GM10266 (cell line): ENCODE data around the gene TSNAXIP1.
A peak's percentile ranks its signal among the peaks of the same experiment; 100 is the strongest.

ENCODE experiments used
- DNase-seq: peaks from one replicate; pipeline ENCODE4 v3.0.0; 2012; ENCODE audit errors: extremely low spot score
- TF ChIP-seq, protein P1 (sequence below): IDR thresholded peaks from 2 replicates; pipeline ENCODE4 v1.5.1; 2012; ENCODE audit warnings: mild to moderate bottlenecking, low read depth; ENCODE audit not compliant: control insufficient read depth, insufficient read depth; ENCODE audit errors: missing control alignments

The TSNAXIP1 gene, protein sequence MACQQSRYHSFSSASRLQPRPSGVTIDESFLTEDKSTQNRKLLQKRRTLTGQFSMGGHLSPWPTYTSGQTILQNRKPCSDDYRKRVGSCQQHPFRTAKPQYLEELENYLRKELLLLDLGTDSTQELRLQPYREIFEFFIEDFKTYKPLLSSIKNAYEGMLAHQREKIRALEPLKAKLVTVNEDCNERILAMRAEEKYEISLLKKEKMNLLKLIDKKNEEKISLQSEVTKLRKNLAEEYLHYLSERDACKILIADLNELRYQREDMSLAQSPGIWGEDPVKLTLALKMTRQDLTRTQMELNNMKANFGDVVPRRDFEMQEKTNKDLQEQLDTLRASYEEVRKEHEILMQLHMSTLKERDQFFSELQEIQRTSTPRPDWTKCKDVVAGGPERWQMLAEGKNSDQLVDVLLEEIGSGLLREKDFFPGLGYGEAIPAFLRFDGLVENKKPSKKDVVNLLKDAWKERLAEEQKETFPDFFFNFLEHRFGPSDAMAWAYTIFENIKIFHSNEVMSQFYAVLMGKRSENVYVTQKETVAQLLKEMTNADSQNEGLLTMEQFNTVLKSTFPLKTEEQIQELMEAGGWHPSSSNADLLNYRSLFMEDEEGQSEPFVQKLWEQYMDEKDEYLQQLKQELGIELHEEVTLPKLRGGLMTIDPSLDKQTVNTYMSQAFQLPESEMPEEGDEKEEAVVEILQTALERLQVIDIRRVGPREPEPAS

DNA sequence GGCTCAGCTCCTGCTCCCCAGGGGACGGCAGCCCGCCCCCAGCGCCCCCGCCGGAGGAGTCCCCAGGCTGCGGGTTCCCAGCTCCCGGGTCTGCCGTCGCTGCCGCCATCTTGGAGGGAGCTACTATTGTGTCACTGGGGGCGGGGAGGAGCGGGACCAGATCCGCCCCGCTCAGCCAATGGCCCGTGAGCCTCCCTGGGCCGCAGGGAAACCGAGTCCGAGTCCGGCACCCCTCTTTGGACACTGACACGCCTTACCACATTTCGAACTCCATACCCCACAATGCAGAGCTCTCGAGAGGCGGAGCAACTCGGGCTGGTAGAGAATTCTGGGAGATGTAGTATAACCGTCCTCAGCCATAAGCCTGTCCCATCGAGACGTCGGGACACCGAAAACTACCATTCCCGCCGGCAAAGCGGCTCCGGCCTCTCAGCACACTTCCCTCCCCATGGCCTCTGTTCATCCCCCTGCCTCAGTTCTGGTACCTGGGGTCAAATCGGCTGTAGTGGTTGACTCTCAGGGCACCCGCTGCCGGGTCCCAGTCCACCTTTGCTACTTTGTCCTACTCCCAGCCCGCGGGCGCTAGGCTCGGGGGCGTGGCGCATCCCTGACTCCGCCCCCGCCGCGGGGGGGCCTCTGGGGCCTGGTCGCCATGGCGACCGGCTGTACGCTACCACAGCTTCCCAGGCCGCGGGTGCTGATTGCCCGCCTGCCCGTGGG lies at the start of gene TSNAXIP1, which contains the start of gene RANBP10:
Gene TSNAXIP1, plus strand, starts transcription at position 462 of the 720 bp plus-strand sequence. CDS start 261 bp downstream, outside the sequence.
Gene RANBP10, minus strand, starts transcription at position 133 of the 720 bp plus-strand sequence. Its CDS starts 24 bp downstream, at position 109.
- TF ChIP-seq, protein P1, sequence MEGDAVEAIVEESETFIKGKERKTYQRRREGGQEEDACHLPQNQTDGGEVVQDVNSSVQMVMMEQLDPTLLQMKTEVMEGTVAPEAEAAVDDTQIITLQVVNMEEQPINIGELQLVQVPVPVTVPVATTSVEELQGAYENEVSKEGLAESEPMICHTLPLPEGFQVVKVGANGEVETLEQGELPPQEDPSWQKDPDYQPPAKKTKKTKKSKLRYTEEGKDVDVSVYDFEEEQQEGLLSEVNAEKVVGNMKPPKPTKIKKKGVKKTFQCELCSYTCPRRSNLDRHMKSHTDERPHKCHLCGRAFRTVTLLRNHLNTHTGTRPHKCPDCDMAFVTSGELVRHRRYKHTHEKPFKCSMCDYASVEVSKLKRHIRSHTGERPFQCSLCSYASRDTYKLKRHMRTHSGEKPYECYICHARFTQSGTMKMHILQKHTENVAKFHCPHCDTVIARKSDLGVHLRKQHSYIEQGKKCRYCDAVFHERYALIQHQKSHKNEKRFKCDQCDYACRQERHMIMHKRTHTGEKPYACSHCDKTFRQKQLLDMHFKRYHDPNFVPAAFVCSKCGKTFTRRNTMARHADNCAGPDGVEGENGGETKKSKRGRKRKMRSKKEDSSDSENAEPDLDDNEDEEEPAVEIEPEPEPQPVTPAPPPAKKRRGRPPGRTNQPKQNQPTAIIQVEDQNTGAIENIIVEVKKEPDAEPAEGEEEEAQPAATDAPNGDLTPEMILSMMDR = no peak
- peak; percentile 95 for DNase-seq

DNA sequence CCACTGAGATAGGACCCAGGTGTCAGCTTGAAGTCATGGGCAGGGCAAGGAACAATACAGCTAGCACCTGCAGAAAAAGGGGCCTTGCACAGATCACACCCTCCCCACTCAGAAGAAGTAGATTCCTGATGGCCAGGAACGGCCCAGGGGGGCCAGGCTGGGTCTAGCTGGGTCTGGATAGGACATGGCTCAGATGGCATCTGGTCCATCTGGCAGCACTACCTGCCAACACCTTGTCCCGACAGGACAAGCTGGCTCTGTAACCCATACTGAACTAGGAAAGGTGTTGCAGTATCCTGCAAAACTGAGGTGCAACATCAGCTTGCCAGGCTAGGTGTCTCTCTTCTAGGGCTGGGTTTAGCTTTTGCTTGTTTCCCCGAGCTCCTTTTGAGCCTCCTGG lies 48.7 kb upstream of the TSNAXIP1 start:
- DNase-seq = no peak
- TF ChIP-seq, protein P1 = no peak

DNA sequence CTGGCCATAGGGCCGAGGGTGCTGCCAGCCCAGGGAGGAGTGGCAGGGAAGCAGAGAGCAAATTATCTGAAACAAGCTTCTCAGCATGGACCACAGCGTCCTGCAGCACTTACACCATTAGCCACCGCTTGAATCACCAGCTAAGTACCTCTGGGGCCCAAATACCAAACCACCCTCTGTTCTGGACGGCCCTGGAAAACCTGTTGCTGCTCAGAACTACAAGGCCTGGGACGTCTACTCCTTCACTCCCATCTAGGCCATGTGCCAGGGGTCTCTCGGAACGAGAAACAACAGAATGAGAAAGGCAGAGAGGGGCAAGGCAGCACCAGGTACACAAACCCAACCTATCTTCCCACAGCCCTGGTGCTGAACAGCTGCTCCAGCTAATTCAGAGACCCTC lies 47.7 kb upstream of the TSNAXIP1 start:
- DNase-seq = no peak
- TF ChIP-seq, protein P1 = no peak

DNA sequence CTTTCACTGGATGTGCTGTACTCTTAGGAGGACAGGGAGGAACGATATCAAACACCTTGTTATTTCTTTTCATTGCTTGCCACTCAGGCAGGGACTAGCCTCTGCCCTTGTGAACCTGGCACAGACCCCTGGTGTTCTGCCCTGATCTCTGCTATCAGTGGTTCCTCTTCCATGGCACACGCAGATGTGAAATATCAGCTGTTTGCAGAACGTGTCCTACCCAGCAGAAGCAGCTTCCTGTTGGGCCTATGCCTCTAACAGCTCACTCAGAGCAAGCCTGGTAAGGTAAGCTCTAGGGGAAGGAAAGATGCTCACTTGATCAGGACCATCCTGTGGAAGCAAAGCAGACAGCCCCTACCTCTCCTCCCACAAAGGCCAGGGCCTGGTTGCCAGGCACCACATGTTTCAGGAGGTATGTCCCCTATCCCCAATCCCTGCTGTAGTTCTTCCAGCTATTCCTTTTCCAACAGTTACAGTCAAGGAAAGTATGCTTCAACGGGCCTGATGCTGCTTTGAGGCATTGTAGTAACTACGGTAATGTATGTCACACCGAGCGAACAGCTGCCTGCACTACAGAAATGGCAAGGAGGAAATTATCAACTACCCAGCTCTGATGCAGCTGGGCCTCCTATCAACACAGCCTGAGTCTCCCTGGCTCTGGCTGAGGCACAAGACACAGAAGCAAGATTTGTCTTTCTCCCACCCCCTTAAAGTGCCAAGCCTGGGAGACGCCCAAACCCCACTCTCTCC lies 46.3 kb upstream of the TSNAXIP1 start:
- no peak for DNase-seq

DNA sequence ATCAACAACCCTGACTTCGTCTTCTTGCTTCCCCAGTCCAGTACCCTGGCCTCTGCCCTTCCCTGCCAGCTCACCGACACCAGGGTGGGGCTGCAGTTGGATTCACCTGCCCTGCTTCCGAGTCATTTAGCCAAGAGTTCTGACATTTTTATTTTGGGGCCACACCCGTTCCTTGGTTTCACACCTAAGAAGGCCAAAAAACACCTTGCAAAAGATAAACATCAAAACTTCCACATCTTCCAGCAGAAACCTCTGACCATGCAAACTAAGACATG lies 45.8 kb upstream of the TSNAXIP1 start:
- DNase-seq = no peak
- TF ChIP-seq, protein P1 = no peak

More for the DNA sequence above, 46.3 kb upstream of the TSNAXIP1 start:
- TF ChIP-seq, protein P1 = no peak

DNA sequence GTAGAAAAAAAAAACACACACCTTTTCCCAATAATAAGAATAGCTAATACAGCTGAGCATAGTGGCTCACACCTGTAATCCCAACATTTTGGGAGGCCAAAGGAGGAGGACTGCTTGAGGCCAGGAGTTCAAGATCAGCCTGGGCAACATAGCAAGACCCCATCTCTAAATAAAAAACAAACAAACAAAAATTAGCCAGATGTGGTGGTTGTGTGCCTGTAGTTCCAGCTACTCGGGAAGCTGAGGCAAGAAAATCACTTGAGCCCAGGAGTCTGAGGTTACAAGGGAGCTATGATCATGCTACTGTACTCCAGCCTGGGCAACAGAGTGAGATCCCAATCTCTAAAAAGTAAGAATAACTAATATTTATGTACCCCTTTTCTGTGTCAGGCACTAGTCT lies 44.8 kb upstream of the TSNAXIP1 start:
- TF ChIP-seq, protein P1 = no peak
- DNase-seq = no peak
